ENCODE data around the gene ASB2.

The ASB2 gene

GRCh38 chr14:93999573-93999972, 23.2 kb upstream of the ASB2 start:
- no peak for DNase-seq

GRCh38 chr14:93998871-93999403, 22.6 kb upstream of the ASB2 start:
- DNase-seq, result no peak

GRCh38 chr14:93997916-93998870, 21.8 kb upstream of the ASB2 start:
- DNase-seq, result no peak

GRCh38 chr14:93997082-93997481, 20.7 kb upstream of the ASB2 start, which contains the start of gene CCDC197:
Gene CCDC197 (plus strand): TSS chr14:93997301. CDS start chr14:93998132, 831 bp downstream.
- no peak for DNase-seq

GRCh38 chr14:93996130-93996695, 19.8 kb upstream of the ASB2 start:
- DNase-seq, result no peak

GRCh38 chr14:93994919-93995682, 18.7 kb upstream of the ASB2 start:
- no peak for DNase-seq

GRCh38 chr14:93993382-93993781, 17.0 kb upstream of the ASB2 start:
- DNase-seq, result no peak

GRCh38 chr14:93991649-93992048, 15.3 kb upstream of the ASB2 start:
- DNase-seq, result no peak

- no peak for DNase-seq
Measured at GRCh38 chr14:93991212-93991611, 14.8 kb upstream of the ASB2 start.

- no peak for DNase-seq
Measured at GRCh38 chr14:93989939-93990338, 13.6 kb upstream of the ASB2 start.

GRCh38 chr14:93987815-93988476, 11.6 kb upstream of the ASB2 start:
- DNase-seq, result no peak

GRCh38 chr14:93987376-93987775, 11.0 kb upstream of the ASB2 start:
- DNase-seq, result no peak

GRCh38 chr14:93986955-93987354, 10.6 kb upstream of the ASB2 start:
- DNase-seq, result no peak

GRCh38 chr14:93984987-93985410, 8.6 kb upstream of the ASB2 start:
- DNase-seq, result no peak

- no peak for DNase-seq
Measured at GRCh38 chr14:93984070-93984469, 7.7 kb upstream of the ASB2 start.

GRCh38 chr14:93982230-93983007, 6.0 kb upstream of the ASB2 start:
- no peak for DNase-seq

GRCh38 chr14:93981316-93982229, 5.2 kb upstream of the ASB2 start:
- DNase-seq, result no peak

- no peak for DNase-seq
Measured at GRCh38 chr14:93980456-93981201, 4.3 kb upstream of the ASB2 start.

- no peak for DNase-seq
Measured at GRCh38 chr14:93978735-93979134, 2.4 kb upstream of the ASB2 start.

All from NCI-H1048 (cell line).